H9 (cell line): Measurements from ENCODE around the gene ANAPC15. TPM values are rescaled to one million over a fixed set of nuclear protein-coding genes. Genes with fewer than 3 reads are reported as not detected.

Experiments
- DNase-seq: peaks from one replicate; pipeline ENCODE4 v3.0.0-alpha.2; 2017
- H2AFZ ChIP-seq: one replicate; pipeline ENCODE4 v1.6.1; 2013; ENCODE audit warnings: mild to moderate bottlenecking, low read length, control low read depth, moderate library complexity
- H2AK5ac ChIP-seq: 2 replicates; pipeline ENCODE4 v1.6.1; 2013; ENCODE audit warnings: low read length, control low read depth, mixed read lengths; ENCODE audit not compliant: insufficient read length
- H2BK120ac ChIP-seq: one replicate; pipeline ENCODE4 v1.6.1; 2013; ENCODE audit warnings: low read depth, mild to moderate bottlenecking, low read length, control low read depth, inconsistent platforms; ENCODE audit not compliant: poor library complexity, severe bottlenecking
- H2BK12ac ChIP-seq: 2 replicates; pipeline ENCODE4 v1.6.1; 2013; ENCODE audit warnings: low read length, control low read depth, mixed read lengths, low read depth; ENCODE audit not compliant: insufficient read length
- H2BK15ac ChIP-seq: 2 replicates; pipeline ENCODE4 v1.6.1; 2013; ENCODE audit warnings: low read depth, low read length, control low read depth
- H2BK20ac ChIP-seq: one replicate; pipeline ENCODE4 v1.6.1; 2013; ENCODE audit warnings: low read depth, mild to moderate bottlenecking, low read length, control low read depth, inconsistent platforms; ENCODE audit not compliant: poor library complexity, severe bottlenecking
- H2BK5ac ChIP-seq: 2 replicates; pipeline ENCODE4 v1.6.1; 2013; ENCODE audit warnings: low read length, control low read depth, mixed read lengths; ENCODE audit not compliant: insufficient read length
- H3K14ac ChIP-seq: 2 replicates; pipeline ENCODE4 v1.6.1; 2013; ENCODE audit warnings: low read length, control low read depth; ENCODE audit not compliant: insufficient read depth
- H3K18ac ChIP-seq: 2 replicates; pipeline ENCODE4 v1.6.1; 2013; ENCODE audit warnings: low read depth, mild to moderate bottlenecking, mixed read lengths, low read length, control low read depth; ENCODE audit not compliant: insufficient read length
- H3K23ac ChIP-seq: 2 replicates; pipeline ENCODE4 v1.6.1; 2013; ENCODE audit warnings: low read length, control low read depth, mixed read lengths, low read depth; ENCODE audit not compliant: insufficient read length
- H3K23me2 ChIP-seq: 2 replicates; pipeline ENCODE4 v1.6.1; 2013; ENCODE audit warnings: low read depth, mild to moderate bottlenecking, mixed read lengths, low read length, control low read depth; ENCODE audit not compliant: insufficient read length, poor library complexity, severe bottlenecking
- H3K27ac ChIP-seq: 2 replicates; pipeline ENCODE4 v1.5.1; 2013; ENCODE audit warnings: low read length, control low read depth, mixed read lengths, low read depth; ENCODE audit not compliant: insufficient read length
- H3K27me3 ChIP-seq: 2 replicates; pipeline ENCODE4 v1.6.1; 2013; ENCODE audit warnings: low read length, control low read depth, inconsistent platforms; ENCODE audit not compliant: insufficient read depth
- H3K4ac ChIP-seq: 2 replicates; pipeline ENCODE4 v1.6.1; 2013; ENCODE audit warnings: low read depth, mild to moderate bottlenecking, control low read depth, inconsistent platforms, low read length, moderate library complexity
- H3K4me1 ChIP-seq: 2 replicates; pipeline ENCODE4 v1.6.1; 2013; ENCODE audit warnings: low read length, control low read depth, inconsistent platforms; ENCODE audit not compliant: insufficient read depth
- H3K4me2 ChIP-seq: 2 replicates; pipeline ENCODE4 v1.6.1; 2013; ENCODE audit warnings: low read length, control low read depth, mixed read lengths; ENCODE audit not compliant: insufficient read length, insufficient read depth
- H3K56ac ChIP-seq: 2 replicates; pipeline ENCODE4 v1.6.1; 2013; ENCODE audit warnings: low read depth, mild to moderate bottlenecking, mixed read lengths, low read length, control low read depth; ENCODE audit not compliant: insufficient read length
- H3K79me1 ChIP-seq: 2 replicates; pipeline ENCODE4 v1.6.1; 2013; ENCODE audit warnings: low read depth, mild to moderate bottlenecking, moderate library complexity, low read length, control low read depth, inconsistent platforms; ENCODE audit not compliant: insufficient read depth, poor library complexity, severe bottlenecking
- H3K79me2 ChIP-seq: 2 replicates; pipeline ENCODE4 v1.6.1; 2013; ENCODE audit warnings: low read length, control low read depth, inconsistent platforms; ENCODE audit not compliant: insufficient read depth
- H3K9ac ChIP-seq: 2 replicates; pipeline ENCODE4 v1.6.1; 2013; ENCODE audit warnings: low read length, control low read depth, mixed read lengths; ENCODE audit not compliant: insufficient read length; ENCODE audit errors: extremely low read depth
- H3K9me3 ChIP-seq: one replicate; pipeline ENCODE4 v1.6.1; 2013; ENCODE audit warnings: low read depth, low read length, inconsistent platforms; ENCODE audit not compliant: control insufficient read depth
- H3T11ph ChIP-seq: one replicate; pipeline ENCODE4 v1.6.1; 2013; ENCODE audit warnings: mild to moderate bottlenecking, low read length, control low read depth, inconsistent platforms
- H4K20me1 ChIP-seq: one replicate; pipeline ENCODE4 v1.6.1; 2013; ENCODE audit not compliant: control insufficient read depth, insufficient read length, insufficient read depth
- H4K5ac ChIP-seq: 2 replicates; pipeline ENCODE4 v1.6.1; 2013; ENCODE audit warnings: low read depth, mild to moderate bottlenecking, mixed read lengths, low read length, control low read depth; ENCODE audit not compliant: insufficient read length
- H4K8ac ChIP-seq: replicated peaks from 2 replicates; pipeline ENCODE4 v1.6.1; 2013; ENCODE audit warnings: low read length, control low read depth, mixed read lengths, low read depth; ENCODE audit not compliant: insufficient read length
- H4K91ac ChIP-seq: 2 replicates; pipeline ENCODE4 v1.6.1; 2013; ENCODE audit warnings: low read depth, mild to moderate bottlenecking, moderate library complexity, mixed read lengths, low read length, control low read depth; ENCODE audit not compliant: insufficient read length
- H3K27ac Mint-ChIP-seq, 3 experiments: 2 replicates in 2 of 3; 3 replicates in 1 of 3; pipeline ENCODE4 v1.8.0; 2020 to 2021; ENCODE audit warnings: mixed read lengths in 3 of 3, mild to moderate bottlenecking in 1 of 3, moderate library complexity in 1 of 3
- H3K27me3 Mint-ChIP-seq: 2 replicates; pipeline ENCODE4 v1.8.0; 2021; ENCODE audit warnings: low read depth, mild to moderate bottlenecking, moderate library complexity, mixed read lengths
- H3K36me3 Mint-ChIP-seq, 3 experiments: 2 replicates in 2 of 3; 3 replicates in 1 of 3; pipeline ENCODE4 v1.8.0; 2020 to 2021; ENCODE audit warnings: low read depth in 3 of 3, mixed read lengths in 3 of 3; ENCODE audit not compliant: insufficient read depth in 1 of 3
- H3K4me1 Mint-ChIP-seq, 2 experiments: 2 replicates each; pipeline ENCODE4 v1.8.0; 2020; ENCODE audit warnings: mixed read lengths in 2 of 2
- H3K4me3 Mint-ChIP-seq, 2 experiments: 2 replicates in 1 of 2; 3 replicates in 1 of 2; pipeline ENCODE4 v1.8.0; 2020 to 2021; ENCODE audit warnings: mild to moderate bottlenecking in 2 of 2, mixed read lengths in 2 of 2, moderate library complexity in 1 of 2
- H3K9me3 Mint-ChIP-seq, 2 experiments: 2 replicates in 1 of 2; 3 replicates in 1 of 2; pipeline ENCODE4 v1.8.0; 2020; ENCODE audit warnings: mild to moderate bottlenecking in 2 of 2, mixed read lengths in 2 of 2, moderate library complexity in 1 of 2
- CTCF ChIP-seq: fragments of 200-600 bp; sonication (generic); conservative IDR thresholded peaks from 3 replicates; pipeline ENCODE4 v1.8.0; 2021; ENCODE audit warnings: antibody characterized with exemption, mild to moderate bottlenecking
- WGBS: extraction: QIAGEN DNeasy Blood & Tissue Kit; methylation state at CpG from one replicate; pipeline ENCODE4 v1.1.7; 2013; ENCODE audit warnings: missing lambda C conversion rate, low lambda C conversion rate, mixed read lengths; ENCODE audit not compliant: insufficient read length; ENCODE audit errors: extremely low coverage; 5-methylcytosine and 5-hydroxymethylcytosine counted together
- total RNA-seq: library from RNA; stranded (reverse); gene quantifications from 2 replicates; pipeline ENCODE4 v1.2.1, GENCODE V29; 2021

ANAPC15 gene
- total RNA-seq, 1 experiment from 2014 or later: 72.6 TPM

DNA sequence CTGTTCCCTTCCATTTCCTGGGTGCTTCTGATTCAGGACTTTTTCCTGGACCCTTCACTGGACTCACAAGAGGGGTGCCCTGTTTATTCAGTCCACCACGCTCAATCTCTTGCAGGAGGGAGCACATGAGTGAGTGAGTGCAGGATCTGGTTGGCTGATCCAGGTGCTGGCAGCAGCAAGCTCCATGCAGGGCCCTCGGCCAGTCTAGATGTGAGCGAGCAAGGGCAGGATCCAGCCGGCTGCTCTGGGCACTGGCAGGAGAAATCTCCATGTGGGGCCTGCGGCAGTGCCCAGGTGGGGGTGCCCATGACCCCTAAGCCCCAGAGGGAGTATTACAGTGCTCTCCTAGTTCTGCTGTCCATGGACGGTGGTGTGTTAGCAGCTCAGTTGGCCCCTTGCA lies 11.6 kb upstream of the ANAPC15 start:
- H3K36me3 Mint-ChIP-seq: peaks cover 5 to 12% (median 6%) of the 10 kb centered on the region in 3 experiments; a peak in 6 of 7 replicates
- no peak overlapping the region for H2AK5ac ChIP-seq
- no peak overlapping the region for H2BK15ac ChIP-seq
- H3K14ac ChIP-seq: no peak overlapping the region
- no peaks in the 10 kb centered on the region for H3K79me1 ChIP-seq
- H2BK120ac ChIP-seq: no peak overlapping the region
- no peaks in the 10 kb centered on the region for H3K79me2 ChIP-seq
- no peaks in the 10 kb centered on the region for H3K23me2 ChIP-seq
- H2BK20ac ChIP-seq: no peak overlapping the region
- TF ChIP-seq CTCF: no peak
- no peak overlapping the region for H2BK12ac ChIP-seq
- no peak overlapping the region for H3K4ac ChIP-seq
- H3K27me3 ChIP-seq: no peaks in the 10 kb centered on the region
- H4K8ac ChIP-seq: no peak overlapping the region
- H3K56ac ChIP-seq: no peak overlapping the region
- no peak overlapping the region for H3K23ac ChIP-seq
- H3K9me3 ChIP-seq: peaks cover 10% of the 10 kb centered on the region
- H3K4me2 ChIP-seq: no peak overlapping the region
- WGBS: no CpG with 5 or more reads among the region's 6 CpGs
- H3K27ac ChIP-seq: no peak overlapping the region
- no peak overlapping the region for H3K27ac Mint-ChIP-seq
- no peak overlapping the region for H3K9ac ChIP-seq
- no peak overlapping the region for H3K18ac ChIP-seq
- H4K20me1 ChIP-seq: no peaks in the 10 kb centered on the region
- no peak overlapping the region for H3K4me3 Mint-ChIP-seq
- no peaks in the 10 kb centered on the region for H3K4me1 Mint-ChIP-seq
- DNase-seq: no peak
- peaks cover 43% of the 10 kb centered on the region for H3K27me3 Mint-ChIP-seq
- H4K91ac ChIP-seq: no peak overlapping the region
- no peaks in the 10 kb centered on the region for H3K4me1 ChIP-seq
- no peak overlapping the region for H4K5ac ChIP-seq
- H3K9me3 Mint-ChIP-seq: peaks cover 19 to 43% of the 10 kb centered on the region in 2 experiments
- H2BK5ac ChIP-seq: no peak overlapping the region
- no peak overlapping the region for H2AFZ ChIP-seq
- no peak overlapping the region for H3T11ph ChIP-seq
